MM.1S (cell line): ENCODE data around the gene CYP2S1.

Experiments
- DNase-seq: peaks from one replicate; pipeline ENCODE4 v3.0.0-alpha.2; 2015
- H2AFZ ChIP-seq: fragments of 300-600 bp; sonication (generic); 2 replicates; pipeline ENCODE4 v1.6.0; 2016; ENCODE audit warnings: antibody characterized with exemption, low read length
- H3F3A ChIP-seq: fragments of 300-600 bp; sonication (generic); 2 replicates; pipeline ENCODE4 v1.6.1; 2016; ENCODE audit warnings: mild to moderate bottlenecking, antibody characterized with exemption, low read length, moderate library complexity, mixed read lengths; ENCODE audit not compliant: insufficient read depth
- H3K27ac ChIP-seq: fragments of 300-600 bp; sonication (generic); 2 replicates; pipeline ENCODE4 v1.5.1; 2016; ENCODE audit warnings: mild to moderate bottlenecking, low read length
- H3K27me3 ChIP-seq: fragments of 300-600 bp; sonication (generic); replicated peaks from 2 replicates; pipeline ENCODE4 v1.6.0; 2016; ENCODE audit warnings: low read length; ENCODE audit not compliant: insufficient read depth
- H3K36me3 ChIP-seq: fragments of 300-600 bp; sonication (generic); replicated peaks from 2 replicates; pipeline ENCODE4 v1.6.1; 2016; ENCODE audit warnings: mild to moderate bottlenecking, low read length, mixed read lengths; ENCODE audit not compliant: insufficient read depth
- H3K4me1 ChIP-seq: fragments of 300-600 bp; sonication (generic); 2 replicates; pipeline ENCODE4 v1.6.1; 2016; ENCODE audit warnings: low read length, mixed read lengths
- H3K4me2 ChIP-seq: fragments of 300-600 bp; sonication (generic); 2 replicates; pipeline ENCODE4 v1.6.0; 2016; ENCODE audit warnings: low read depth, low read length
- H3K4me3 ChIP-seq: fragments of 300-600 bp; sonication (generic); 2 replicates; pipeline ENCODE4 v1.5.1; 2016; ENCODE audit warnings: low read length, mixed read lengths
- H3K79me2 ChIP-seq: fragments of 300-600 bp; sonication (generic); 2 replicates; pipeline ENCODE4 v1.6.1; 2016; ENCODE audit warnings: mixed run types, low read length, mixed read lengths
- H3K9ac ChIP-seq: fragments of 300-600 bp; sonication (generic); 2 replicates; pipeline ENCODE4 v1.6.1; 2016; ENCODE audit warnings: low read length, mixed read lengths
- H3K9me2 ChIP-seq: fragments of 300-600 bp; sonication (generic); replicated peaks from 2 replicates; pipeline ENCODE4 v1.6.1; 2016; ENCODE audit warnings: mild to moderate bottlenecking, low read length, mixed read lengths; ENCODE audit not compliant: insufficient read depth
- H3K9me3 ChIP-seq: fragments of 300-600 bp; sonication (generic); replicated peaks from 2 replicates; pipeline ENCODE4 v1.6.1; 2016; ENCODE audit warnings: mild to moderate bottlenecking, low read length, mixed read lengths; ENCODE audit not compliant: insufficient read depth
- H4K20me1 ChIP-seq: fragments of 300-600 bp; sonication (generic); 2 replicates; pipeline ENCODE4 v1.6.1; 2016; ENCODE audit warnings: mild to moderate bottlenecking, low read length, moderate library complexity, mixed read lengths; ENCODE audit not compliant: insufficient read depth
- CTCF ChIP-seq: fragments of 300-600 bp; sonication (generic); IDR thresholded peaks from 2 replicates; pipeline ENCODE4 v1.5.1; 2016; ENCODE audit warnings: antibody characterized with exemption, low read length, mixed read lengths
- EZH2 ChIP-seq: fragments of 300-600 bp; sonication (generic); optimal IDR thresholded peaks from 2 replicates; pipeline ENCODE3; 2017; ENCODE audit warnings: low read depth, mild to moderate bottlenecking, antibody characterized with exemption, low read length, mixed read lengths
- EZH2phosphoT487 ChIP-seq: fragments of 300-600 bp; sonication (generic); IDR thresholded peaks from 2 replicates; pipeline ENCODE4 v1.6.1; 2018; ENCODE audit warnings: antibody characterized with exemption, low read length

CYP2S1 gene

GRCh38 chr19:41218249-41218614, 25.2 kb downstream of the CYP2S1 start:
- Histone ChIP-seq H3K27ac (no peak overlapping the region), H3K9me2 (no peaks in the 10 kb centered on the region), H3K4me3 (no peak overlapping the region), H3K27me3 (peaks cover 82% of the 10 kb centered on the region), H3K9ac (no peak overlapping the region), H4K20me1 (no peaks in the 10 kb centered on the region), H3K36me3 (no peaks in the 10 kb centered on the region), H3K9me3 (no peaks in the 10 kb centered on the region), H3F3A (no peaks in the 10 kb centered on the region), H3K79me2 (no peaks in the 10 kb centered on the region), H3K4me1 (0 out of 2 replicates have a peak, but pooled peaks cover 6% of the 10 kb centered on the region), H3K4me2 (no peak overlapping the region), H2AFZ (no peak overlapping the region)
- DNase-seq = no peak
- TF ChIP-seq CTCF = no peak
- no peak for TF ChIP-seq EZH2phosphoT487
- no peak for TF ChIP-seq EZH2

GRCh38 chr19:41218615-41219507, 25.8 kb downstream of the CYP2S1 start, which contains the start of gene AXL:
TSS of gene AXL (plus strand) at chr19:41219223. CDS start at chr19:41219393, 170 bp downstream.
- H2AFZ ChIP-seq = no peak within 1 kb of the TSS
- H3K4me3 ChIP-seq = no peak within 1 kb of the TSS
- H3K27ac ChIP-seq = no peak within 1 kb of the TSS

GRCh38 chr19:41219924-41220567, 27.0 kb downstream of the CYP2S1 start:
- no peaks in the 10 kb centered on the region for H4K20me1 ChIP-seq
- 0 out of 2 replicates have a peak, but pooled peaks cover 6% of the 10 kb centered on the region for H3K4me1 ChIP-seq
- H3K4me3 ChIP-seq = no peak overlapping the region
- H3K27ac ChIP-seq = no peak overlapping the region
- H3F3A ChIP-seq = no peaks in the 10 kb centered on the region
- H3K9me2 ChIP-seq = no peaks in the 10 kb centered on the region
- no peaks in the 10 kb centered on the region for H3K79me2 ChIP-seq
- DNase-seq = no peak
- TF ChIP-seq CTCF = no peak
- no peak for TF ChIP-seq EZH2
- TF ChIP-seq EZH2phosphoT487 = no peak
- H3K4me2 ChIP-seq = peak overlapping the region; percentile 42; the same call in 1 of the 2 replicates
- peaks cover 85% of the 10 kb centered on the region for H3K27me3 ChIP-seq
- H3K9ac ChIP-seq = no peak overlapping the region
- no peaks in the 10 kb centered on the region for H3K36me3 ChIP-seq
- H2AFZ ChIP-seq = no peak overlapping the region
- no peaks in the 10 kb centered on the region for H3K9me3 ChIP-seq

More at GRCh38 chr19:41218615-41219507, 25.8 kb downstream of the CYP2S1 start, which contains the start of gene AXL:
- no peak for DNase-seq
- H3K9ac ChIP-seq = no peak within 1 kb of the TSS
- TF ChIP-seq EZH2 = no peak
- no peaks in the 10 kb centered on the region for H3K36me3 ChIP-seq
- no peak within 1 kb of the TSS for H3K4me2 ChIP-seq
- no peaks in the 10 kb centered on the region for H3F3A ChIP-seq
- H3K4me1 ChIP-seq = 0 out of 2 replicates have a peak, but pooled peaks cover 6% of the 10 kb centered on the region
- no peaks in the 10 kb centered on the region for H4K20me1 ChIP-seq
- H3K9me3 ChIP-seq = no peaks in the 10 kb centered on the region
- no peaks in the 10 kb centered on the region for H3K9me2 ChIP-seq
- H3K27me3 ChIP-seq = peaks cover 82% of the 10 kb centered on the region
- no peaks in the 10 kb centered on the region for H3K79me2 ChIP-seq
